SH-SY5Y (cell line): ENCODE measurements around the gene LGALS4.

ENCODE experiments used
- GATA2 ChIP-seq: IDR thresholded peaks from 2 replicates; pipeline ENCODE4 v1.6.1; 2011; ENCODE audit warnings: mild to moderate bottlenecking, low read depth, low read length
- GATA3 ChIP-seq: IDR thresholded peaks from 2 replicates; pipeline ENCODE4 v1.6.1; 2011; ENCODE audit warnings: low read depth, mild to moderate bottlenecking, low read length, moderate library complexity

DNA sequence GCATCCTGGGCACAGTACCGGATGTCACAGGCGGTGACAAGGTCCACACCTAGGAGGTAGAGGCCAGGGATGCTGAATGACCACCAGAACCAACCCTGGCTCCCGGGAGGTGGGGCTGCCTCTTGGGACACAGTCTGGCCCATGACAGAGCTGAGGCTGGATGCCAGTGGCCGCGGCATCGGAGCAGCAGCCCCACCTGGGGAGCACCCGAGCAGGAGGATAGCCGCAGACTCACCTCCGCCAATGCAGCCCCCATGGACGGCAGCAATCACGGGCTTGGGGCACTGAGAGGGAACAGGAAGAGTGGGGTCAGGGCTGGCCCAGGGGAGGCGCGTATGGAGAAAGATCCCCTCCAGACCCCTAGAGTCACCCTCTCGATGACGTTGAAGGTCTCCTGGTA, 4.3 kb upstream of the LGALS4 start:
- TF ChIP-seq GATA2: no peak
- no peak for TF ChIP-seq GATA3
